HG03442 (cell line): Measurements from ENCODE around the gene CNNM4.

Source experiments
- ATAC-seq: cut with Tn5 transposase; IDR thresholded peaks from one replicate; pipeline ENCODE4 v1.9.1; 2021; ENCODE audit warnings: mild to moderate bottlenecking, moderate library complexity; ENCODE audit not compliant: unreplicated experiment

The CNNM4 gene

GRCh38 chr2:96760036-96760985 is at the start of gene CNNM4:
Gene CNNM4 (plus strand): TSS chr2:96760902. CDS start chr2:96761000, 98 bp downstream.
- peak; percentile 81 for ATAC-seq

GRCh38 chr2:96710985-96711384 is 49.7 kb upstream of the CNNM4 start:
- ATAC-seq: no peak

- no peak for ATAC-seq
Measured at GRCh38 chr2:96715658-96716057, 45.0 kb upstream of the CNNM4 start.

- no peak for ATAC-seq
Measured at GRCh38 chr2:96716388-96716787, 44.3 kb upstream of the CNNM4 start.

GRCh38 chr2:96726131-96726530 is 34.6 kb upstream of the CNNM4 start:
- ATAC-seq: no peak

GRCh38 chr2:96727431-96727830 is 33.3 kb upstream of the CNNM4 start:
- no peak for ATAC-seq

GRCh38 chr2:96729748-96730147 is 31.0 kb upstream of the CNNM4 start:
- no peak for ATAC-seq

GRCh38 chr2:96730212-96730611 is 30.5 kb upstream of the CNNM4 start:
- ATAC-seq: no peak

- no peak for ATAC-seq
Measured at GRCh38 chr2:96733931-96734330, 26.8 kb upstream of the CNNM4 start.

- no peak for ATAC-seq
Measured at GRCh38 chr2:96734880-96735583, 25.7 kb upstream of the CNNM4 start.

- no peak for ATAC-seq
Measured at GRCh38 chr2:96737251-96737650, 23.5 kb upstream of the CNNM4 start.

- ATAC-seq: no peak
Measured at GRCh38 chr2:96737831-96738230, 22.9 kb upstream of the CNNM4 start.

- no peak for ATAC-seq
Measured at GRCh38 chr2:96739076-96739632, 21.5 kb upstream of the CNNM4 start.

- peak; percentile 99 for ATAC-seq
Measured at GRCh38 chr2:96739633-96740428, 20.9 kb upstream of the CNNM4 start, which contains the start of gene LMAN2L. Gene LMAN2L (minus strand): TSS chr2:96740064. CDS start chr2:96740040, 24 bp downstream.

GRCh38 chr2:96747061-96747617 is 13.6 kb upstream of the CNNM4 start:
- no peak for ATAC-seq

GRCh38 chr2:96751800-96752199 is 8.9 kb upstream of the CNNM4 start:
- ATAC-seq: no peak

GRCh38 chr2:96753661-96754282 is 6.9 kb upstream of the CNNM4 start:
- ATAC-seq: no peak

GRCh38 chr2:96754317-96754716 is 6.4 kb upstream of the CNNM4 start:
- ATAC-seq: no peak

GRCh38 chr2:96756788-96757476 is 3.8 kb upstream of the CNNM4 start:
- ATAC-seq: no peak
